HEK293 (cell line): ENCODE measurements around the gene KRTAP10-1.

ENCODE experiments used
- ZBTB7A ChIP-seq: fragments of 450-650 bp; formaldehyde crosslinking; IDR thresholded peaks from 2 replicates; pipeline ENCODE4 v1.5.1; 2016; ENCODE audit warnings: low read depth, missing biosample characterization, missing genetic modification characterization
- ZBTB8A ChIP-seq: fragments of 450-650 bp; formaldehyde crosslinking; IDR thresholded peaks from 2 replicates; pipeline ENCODE4 v1.5.1; 2016; ENCODE audit warnings: missing biosample characterization, missing genetic modification characterization
- ZNF292 ChIP-seq: fragments of 450-650 bp; formaldehyde crosslinking; IDR thresholded peaks from 2 replicates; pipeline ENCODE4 v1.5.1; 2016; ENCODE audit warnings: low read depth, missing biosample characterization, missing genetic modification characterization, borderline replicate concordance
- ZNF624 ChIP-seq: fragments of 450-650 bp; formaldehyde crosslinking; IDR thresholded peaks from 2 replicates; pipeline ENCODE4 v1.5.1; 2017; ENCODE audit warnings: missing biosample characterization, missing genetic modification characterization
- TF ChIP-seq, protein P1 (sequence below): fragments of 450-650 bp; formaldehyde crosslinking; IDR thresholded peaks from 2 replicates; pipeline ENCODE4 v1.5.1; 2016; ENCODE audit warnings: missing biosample characterization, missing genetic modification characterization
- TF ChIP-seq, protein P2 (sequence below): fragments of 450-650 bp; formaldehyde crosslinking; IDR thresholded peaks from 2 replicates; pipeline ENCODE4 v1.5.1; 2016; ENCODE audit warnings: missing biosample characterization, missing genetic modification characterization
- TF ChIP-seq, protein P3 (sequence below): fragments of 450-650 bp; formaldehyde crosslinking; IDR thresholded peaks from 2 replicates; pipeline ENCODE4 v1.5.1; 2017; ENCODE audit warnings: missing biosample characterization, missing genetic modification characterization
- TF ChIP-seq, protein P4 (sequence below): fragments of 450-650 bp; formaldehyde crosslinking; IDR thresholded peaks from 2 replicates; pipeline ENCODE4 v1.5.1; 2016; ENCODE audit warnings: missing biosample characterization, missing genetic modification characterization

DNA sequence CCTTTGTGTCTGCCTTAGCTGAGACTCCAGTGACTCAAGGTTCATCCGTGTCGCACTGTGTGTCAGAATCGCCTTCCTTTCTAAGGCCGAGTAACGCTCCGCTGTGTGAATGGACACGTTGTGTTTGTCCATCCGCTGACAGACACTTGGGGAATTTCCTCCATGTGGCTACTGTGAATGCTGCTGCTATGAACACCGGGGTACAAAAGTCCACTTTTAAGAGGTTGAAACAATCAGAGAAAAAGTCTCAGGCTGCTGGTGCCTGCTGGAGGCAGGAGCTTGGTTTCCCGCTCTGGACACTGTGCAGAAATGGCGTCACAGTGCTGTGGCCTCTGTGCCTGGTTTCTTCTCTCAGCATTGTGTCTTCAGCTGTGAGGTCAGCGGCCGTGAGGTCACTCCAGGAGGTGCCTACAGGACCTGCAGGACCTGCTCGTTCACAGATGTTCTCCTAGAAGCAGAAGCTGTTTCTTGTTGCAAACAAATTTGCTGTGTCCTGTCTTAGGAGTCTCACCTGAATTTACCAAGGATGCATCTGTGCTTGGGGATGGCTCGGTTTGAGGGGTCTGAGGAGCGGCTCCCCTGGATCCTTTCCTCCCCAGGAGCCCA is 34.2 kb downstream of the KRTAP10-1 start:
- TF ChIP-seq, protein P1, sequence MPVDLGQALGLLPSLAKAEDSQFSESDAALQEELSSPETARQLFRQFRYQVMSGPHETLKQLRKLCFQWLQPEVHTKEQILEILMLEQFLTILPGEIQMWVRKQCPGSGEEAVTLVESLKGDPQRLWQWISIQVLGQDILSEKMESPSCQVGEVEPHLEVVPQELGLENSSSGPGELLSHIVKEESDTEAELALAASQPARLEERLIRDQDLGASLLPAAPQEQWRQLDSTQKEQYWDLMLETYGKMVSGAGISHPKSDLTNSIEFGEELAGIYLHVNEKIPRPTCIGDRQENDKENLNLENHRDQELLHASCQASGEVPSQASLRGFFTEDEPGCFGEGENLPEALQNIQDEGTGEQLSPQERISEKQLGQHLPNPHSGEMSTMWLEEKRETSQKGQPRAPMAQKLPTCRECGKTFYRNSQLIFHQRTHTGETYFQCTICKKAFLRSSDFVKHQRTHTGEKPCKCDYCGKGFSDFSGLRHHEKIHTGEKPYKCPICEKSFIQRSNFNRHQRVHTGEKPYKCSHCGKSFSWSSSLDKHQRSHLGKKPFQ (tag by site-specific recombination), result no peak
- TF ChIP-seq, protein P2, sequence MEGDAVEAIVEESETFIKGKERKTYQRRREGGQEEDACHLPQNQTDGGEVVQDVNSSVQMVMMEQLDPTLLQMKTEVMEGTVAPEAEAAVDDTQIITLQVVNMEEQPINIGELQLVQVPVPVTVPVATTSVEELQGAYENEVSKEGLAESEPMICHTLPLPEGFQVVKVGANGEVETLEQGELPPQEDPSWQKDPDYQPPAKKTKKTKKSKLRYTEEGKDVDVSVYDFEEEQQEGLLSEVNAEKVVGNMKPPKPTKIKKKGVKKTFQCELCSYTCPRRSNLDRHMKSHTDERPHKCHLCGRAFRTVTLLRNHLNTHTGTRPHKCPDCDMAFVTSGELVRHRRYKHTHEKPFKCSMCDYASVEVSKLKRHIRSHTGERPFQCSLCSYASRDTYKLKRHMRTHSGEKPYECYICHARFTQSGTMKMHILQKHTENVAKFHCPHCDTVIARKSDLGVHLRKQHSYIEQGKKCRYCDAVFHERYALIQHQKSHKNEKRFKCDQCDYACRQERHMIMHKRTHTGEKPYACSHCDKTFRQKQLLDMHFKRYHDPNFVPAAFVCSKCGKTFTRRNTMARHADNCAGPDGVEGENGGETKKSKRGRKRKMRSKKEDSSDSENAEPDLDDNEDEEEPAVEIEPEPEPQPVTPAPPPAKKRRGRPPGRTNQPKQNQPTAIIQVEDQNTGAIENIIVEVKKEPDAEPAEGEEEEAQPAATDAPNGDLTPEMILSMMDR, result no peak
- TF ChIP-seq, protein P3, sequence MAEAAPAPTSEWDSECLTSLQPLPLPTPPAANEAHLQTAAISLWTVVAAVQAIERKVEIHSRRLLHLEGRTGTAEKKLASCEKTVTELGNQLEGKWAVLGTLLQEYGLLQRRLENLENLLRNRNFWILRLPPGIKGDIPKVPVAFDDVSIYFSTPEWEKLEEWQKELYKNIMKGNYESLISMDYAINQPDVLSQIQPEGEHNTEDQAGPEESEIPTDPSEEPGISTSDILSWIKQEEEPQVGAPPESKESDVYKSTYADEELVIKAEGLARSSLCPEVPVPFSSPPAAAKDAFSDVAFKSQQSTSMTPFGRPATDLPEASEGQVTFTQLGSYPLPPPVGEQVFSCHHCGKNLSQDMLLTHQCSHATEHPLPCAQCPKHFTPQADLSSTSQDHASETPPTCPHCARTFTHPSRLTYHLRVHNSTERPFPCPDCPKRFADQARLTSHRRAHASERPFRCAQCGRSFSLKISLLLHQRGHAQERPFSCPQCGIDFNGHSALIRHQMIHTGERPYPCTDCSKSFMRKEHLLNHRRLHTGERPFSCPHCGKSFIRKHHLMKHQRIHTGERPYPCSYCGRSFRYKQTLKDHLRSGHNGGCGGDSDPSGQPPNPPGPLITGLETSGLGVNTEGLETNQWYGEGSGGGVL (tag by site-specific recombination), result no peak
- TF ChIP-seq, protein P4, sequence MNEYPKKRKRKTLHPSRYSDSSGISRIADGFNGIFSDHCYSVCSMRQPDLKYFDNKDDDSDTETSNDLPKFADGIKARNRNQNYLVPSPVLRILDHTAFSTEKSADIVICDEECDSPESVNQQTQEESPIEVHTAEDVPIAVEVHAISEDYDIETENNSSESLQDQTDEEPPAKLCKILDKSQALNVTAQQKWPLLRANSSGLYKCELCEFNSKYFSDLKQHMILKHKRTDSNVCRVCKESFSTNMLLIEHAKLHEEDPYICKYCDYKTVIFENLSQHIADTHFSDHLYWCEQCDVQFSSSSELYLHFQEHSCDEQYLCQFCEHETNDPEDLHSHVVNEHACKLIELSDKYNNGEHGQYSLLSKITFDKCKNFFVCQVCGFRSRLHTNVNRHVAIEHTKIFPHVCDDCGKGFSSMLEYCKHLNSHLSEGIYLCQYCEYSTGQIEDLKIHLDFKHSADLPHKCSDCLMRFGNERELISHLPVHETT, result no peak
- TF ChIP-seq ZNF292 (tag by site-specific recombination) (no peak), ZBTB7A (tag by site-specific recombination) (no peak), ZBTB8A (tag by site-specific recombination) (no peak), ZNF624 (tag by site-specific recombination) (no peak)
